Mesenchymal stem cell (in vitro differentiated cells and primary cell): ENCODE data around the gene C4BPB.

Experiments
- DNase-seq: peaks from one replicate; pipeline ENCODE4 v3.0.0-alpha.2; 2013
- H2AFZ ChIP-seq: one replicate; pipeline ENCODE4 v1.6.1; 2013; ENCODE audit warnings: low read depth, mild to moderate bottlenecking, control low read depth, inconsistent platforms, low read length, moderate library complexity
- H2AK5ac ChIP-seq: 2 replicates; pipeline ENCODE4 v1.6.1; 2013; ENCODE audit warnings: low read length, moderate library complexity, mild to moderate bottlenecking, inconsistent platforms; ENCODE audit not compliant: severe bottlenecking
- H2BK120ac ChIP-seq: one replicate; pipeline ENCODE4 v1.6.1; 2013; ENCODE audit warnings: low read depth, mild to moderate bottlenecking, inconsistent platforms, low read length, moderate library complexity
- H2BK12ac ChIP-seq, 2 experiments: one replicate each; pipeline ENCODE4 v1.6.1; 2013; ENCODE audit warnings: inconsistent platforms in 2 of 2, low read length in 2 of 2, mild to moderate bottlenecking in 2 of 2, moderate library complexity in 2 of 2, control low read depth in 1 of 2
- H2BK15ac ChIP-seq: one replicate; pipeline ENCODE4 v1.6.1; 2013; ENCODE audit warnings: mild to moderate bottlenecking, low read depth, inconsistent platforms; ENCODE audit not compliant: poor library complexity, severe bottlenecking
- H2BK5ac ChIP-seq: 2 replicates; pipeline ENCODE4 v1.6.1; 2013; ENCODE audit warnings: low read depth, mild to moderate bottlenecking, low read length, control low read depth, inconsistent platforms; ENCODE audit not compliant: poor library complexity, severe bottlenecking
- H3K14ac ChIP-seq, 2 experiments: one replicate each; pipeline ENCODE4 v1.6.1; 2013; ENCODE audit warnings: inconsistent platforms in 2 of 2, low read length in 2 of 2, control low read depth in 1 of 2, mild to moderate bottlenecking in 1 of 2, moderate library complexity in 1 of 2
- H3K18ac ChIP-seq, 2 experiments: one replicate each; pipeline ENCODE4 v1.6.1; 2013; ENCODE audit warnings: inconsistent platforms in 2 of 2, low read length in 2 of 2, control low read depth in 1 of 2, low read depth in 1 of 2, mild to moderate bottlenecking in 1 of 2
- H3K23ac ChIP-seq, 2 experiments: one replicate each; pipeline ENCODE4 v1.6.1; 2013; ENCODE audit warnings: inconsistent platforms in 2 of 2, low read length in 2 of 2, mild to moderate bottlenecking in 2 of 2, moderate library complexity in 2 of 2, control low read depth in 1 of 2
- H3K27ac ChIP-seq: 2 replicates; pipeline ENCODE4 v1.5.1; 2013; ENCODE audit warnings: mild to moderate bottlenecking, moderate library complexity, low read length, control low read depth, inconsistent platforms; ENCODE audit not compliant: poor library complexity, severe bottlenecking
- H3K27me3 ChIP-seq, 2 experiments: 2 replicates each; pipeline versions ENCODE4 v1.6.1 to v1.7.0; 2013; ENCODE audit warnings: low read length in 2 of 2, mild to moderate bottlenecking in 2 of 2, moderate library complexity in 2 of 2, control low read depth in 1 of 2, inconsistent platforms in 1 of 2; ENCODE audit not compliant: control insufficient read depth in 1 of 2, insufficient read depth in 1 of 2
- H3K36me3 ChIP-seq, 2 experiments: 2 replicates each; pipeline versions ENCODE4 v1.6.1 to v1.7.0; 2013; ENCODE audit warnings: low read length in 2 of 2, control low read depth in 1 of 2, inconsistent platforms in 1 of 2, low read depth in 1 of 2, mild to moderate bottlenecking in 1 of 2; ENCODE audit not compliant: insufficient read depth in 2 of 2, control insufficient read depth in 1 of 2
- H3K4ac ChIP-seq, 2 experiments: one replicate each; pipeline ENCODE4 v1.6.1; 2013; ENCODE audit warnings: inconsistent platforms in 2 of 2, low read length in 2 of 2, mild to moderate bottlenecking in 2 of 2, moderate library complexity in 2 of 2, control low read depth in 1 of 2, low read depth in 1 of 2
- H3K4me1 ChIP-seq: 2 replicates; pipeline ENCODE4 v1.6.1; 2013; ENCODE audit warnings: low read depth, low read length, control low read depth; ENCODE audit not compliant: control insufficient read depth, insufficient read depth
- H3K4me2 ChIP-seq: 2 replicates; pipeline ENCODE4 v1.6.1; 2013; ENCODE audit warnings: low read length, mild to moderate bottlenecking, inconsistent platforms; ENCODE audit not compliant: poor library complexity, severe bottlenecking
- H3K4me3 ChIP-seq, 2 experiments: 2 replicates each; pipeline versions ENCODE4 v1.5.1 to v1.7.0; 2013; ENCODE audit warnings: low read length in 2 of 2, mild to moderate bottlenecking in 2 of 2, control low read depth in 1 of 2, low read depth in 1 of 2; ENCODE audit not compliant: insufficient read depth in 1 of 2
- H3K79me1 ChIP-seq: replicated peaks from 2 replicates; pipeline ENCODE4 v1.6.1; 2013; ENCODE audit warnings: mild to moderate bottlenecking, control low read depth, low read length, inconsistent platforms; ENCODE audit not compliant: poor library complexity, severe bottlenecking
- H3K9ac ChIP-seq: 2 replicates; pipeline ENCODE4 v1.7.0; 2013; ENCODE audit warnings: mild to moderate bottlenecking, low read length, moderate library complexity
- H3K9me3 ChIP-seq: 2 replicates; pipeline ENCODE4 v1.7.0; 2013; ENCODE audit warnings: mild to moderate bottlenecking, low read length; ENCODE audit not compliant: control insufficient read depth
- H4K8ac ChIP-seq: one replicate; pipeline ENCODE4 v1.6.1; 2013; ENCODE audit warnings: inconsistent platforms, mild to moderate bottlenecking, low read length, moderate library complexity
- H4K91ac ChIP-seq: one replicate; pipeline ENCODE4 v1.6.1; 2013; ENCODE audit warnings: mild to moderate bottlenecking, low read length, inconsistent platforms
- WGBS: methylation state at CpG from one replicate; pipeline ENCODE4 v1.1.7; 2013; ENCODE audit warnings: mixed read lengths; 5-methylcytosine and 5-hydroxymethylcytosine counted together

Gene C4BPB

GRCh38 chr1:207145401-207146058 is 56.9 kb downstream of the C4BPB start:
- H3K4me3 ChIP-seq = no peak overlapping the region
- H3K4ac ChIP-seq = no peak overlapping the region
- no peak overlapping the region for H3K9ac ChIP-seq
- no peak overlapping the region for H3K23ac ChIP-seq
- H3K4me1 ChIP-seq = no peaks in the 10 kb centered on the region
- no peak overlapping the region for H3K27ac ChIP-seq
- H3K79me1 ChIP-seq = no peaks in the 10 kb centered on the region
- H4K8ac ChIP-seq = no peak overlapping the region
- no peaks in the 10 kb centered on the region for H3K36me3 ChIP-seq
- no peak overlapping the region for H3K18ac ChIP-seq
- no peak overlapping the region for H3K14ac ChIP-seq
- H2BK120ac ChIP-seq = no peak overlapping the region
- DNase-seq = no peak
- H2AFZ ChIP-seq = no peak overlapping the region
- no peak overlapping the region for H4K91ac ChIP-seq
- H2AK5ac ChIP-seq = no peak overlapping the region
- H2BK5ac ChIP-seq = no peak overlapping the region
- no peak overlapping the region for H2BK15ac ChIP-seq
- H3K9me3 ChIP-seq = no peaks in the 10 kb centered on the region
- whole genome bisulfite sequencing = 62% methylated on average over 5 of the region's 5 CpGs
- no peaks in the 10 kb centered on the region for H3K27me3 ChIP-seq
- no peak overlapping the region for H2BK12ac ChIP-seq
- no peak overlapping the region for H3K4me2 ChIP-seq
